Epithelial cell of proximal tubule (primary cell): ENCODE measurements around the gene ATG4D. TPM values are rescaled to one million over a fixed set of nuclear protein-coding genes. Genes with fewer than 3 reads are reported as not detected.
"Not testable (repeated sequence)": the region's sequence is repeated elsewhere in the genome, so short reads cannot be mapped to it uniquely, and the experiment has no call there.

Experiments
- DNase-seq: peaks from one replicate; pipeline ENCODE4 v3.0.0-alpha.2; 2011; ENCODE audit warnings: low read depth
- H3K4me3 ChIP-seq: 2 replicates; pipeline ENCODE4 v1.5.1; 2011; ENCODE audit warnings: low read depth, mild to moderate bottlenecking, low read length
- total RNA-seq: library from RNA; depleted of rRNA; stranded (reverse); fragments of >200 nt; gene quantifications from 2 replicates; pipeline ENCODE4 v1.2.3, GENCODE V29; 2015
- TF ChIP-seq, protein P1 (sequence below): conservative IDR thresholded peaks from 2 replicates; pipeline ENCODE4 v1.5.1; 2012; ENCODE audit warnings: low read depth, mild to moderate bottlenecking, low read length

ATG4D gene
- total RNA-seq, 1 donor from 2014 or later = 31.4 TPM

DNA sequence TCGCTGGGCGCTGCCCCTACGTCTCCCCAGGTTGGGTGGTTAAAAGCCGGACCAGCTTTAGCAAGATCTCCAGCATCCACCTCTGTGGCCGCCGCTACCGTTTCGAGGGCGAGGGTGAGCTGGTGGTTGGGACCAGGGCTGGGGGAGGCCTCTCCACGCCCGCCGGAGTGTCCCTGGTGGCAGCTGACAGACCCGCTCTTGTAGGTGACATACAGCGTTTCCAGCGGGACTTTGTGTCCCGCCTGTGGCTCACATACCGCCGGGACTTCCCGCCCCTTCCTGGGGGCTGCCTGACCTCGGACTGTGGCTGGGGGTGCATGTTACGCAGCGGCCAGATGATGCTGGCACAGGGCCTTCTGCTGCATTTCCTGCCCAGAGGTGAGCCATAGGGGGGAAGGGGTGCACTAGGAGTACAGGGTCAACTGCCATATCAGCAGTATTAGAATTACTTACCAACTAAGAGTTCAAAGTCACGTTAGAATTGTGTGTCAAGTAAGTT is 1.1 kb downstream of the ATG4D start:
- H3K4me3 ChIP-seq = peak overlapping the region; percentile 73
- no peak for DNase-seq
- TF ChIP-seq, protein P1, sequence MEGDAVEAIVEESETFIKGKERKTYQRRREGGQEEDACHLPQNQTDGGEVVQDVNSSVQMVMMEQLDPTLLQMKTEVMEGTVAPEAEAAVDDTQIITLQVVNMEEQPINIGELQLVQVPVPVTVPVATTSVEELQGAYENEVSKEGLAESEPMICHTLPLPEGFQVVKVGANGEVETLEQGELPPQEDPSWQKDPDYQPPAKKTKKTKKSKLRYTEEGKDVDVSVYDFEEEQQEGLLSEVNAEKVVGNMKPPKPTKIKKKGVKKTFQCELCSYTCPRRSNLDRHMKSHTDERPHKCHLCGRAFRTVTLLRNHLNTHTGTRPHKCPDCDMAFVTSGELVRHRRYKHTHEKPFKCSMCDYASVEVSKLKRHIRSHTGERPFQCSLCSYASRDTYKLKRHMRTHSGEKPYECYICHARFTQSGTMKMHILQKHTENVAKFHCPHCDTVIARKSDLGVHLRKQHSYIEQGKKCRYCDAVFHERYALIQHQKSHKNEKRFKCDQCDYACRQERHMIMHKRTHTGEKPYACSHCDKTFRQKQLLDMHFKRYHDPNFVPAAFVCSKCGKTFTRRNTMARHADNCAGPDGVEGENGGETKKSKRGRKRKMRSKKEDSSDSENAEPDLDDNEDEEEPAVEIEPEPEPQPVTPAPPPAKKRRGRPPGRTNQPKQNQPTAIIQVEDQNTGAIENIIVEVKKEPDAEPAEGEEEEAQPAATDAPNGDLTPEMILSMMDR = no peak

DNA sequence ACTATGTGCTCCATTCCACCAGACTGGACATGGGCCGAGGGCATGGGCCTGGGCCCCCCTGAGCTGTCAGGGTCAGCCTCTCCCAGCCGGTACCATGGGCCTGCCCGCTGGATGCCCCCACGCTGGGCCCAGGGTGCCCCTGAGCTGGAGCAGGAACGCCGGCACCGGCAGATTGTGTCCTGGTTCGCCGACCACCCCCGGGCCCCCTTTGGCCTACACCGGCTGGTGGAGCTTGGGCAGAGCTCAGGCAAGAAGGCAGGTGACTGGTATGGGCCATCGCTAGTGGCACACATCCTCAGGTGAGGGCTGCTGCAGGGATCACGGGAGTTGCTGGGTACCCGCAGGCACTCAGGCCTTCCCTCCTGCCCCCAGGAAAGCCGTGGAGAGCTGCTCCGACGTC is 3.1 kb downstream of the ATG4D start:
- H3K4me3 ChIP-seq = no peak overlapping the region
- no peak for DNase-seq
- TF ChIP-seq, protein P1 = no peak

DNA sequence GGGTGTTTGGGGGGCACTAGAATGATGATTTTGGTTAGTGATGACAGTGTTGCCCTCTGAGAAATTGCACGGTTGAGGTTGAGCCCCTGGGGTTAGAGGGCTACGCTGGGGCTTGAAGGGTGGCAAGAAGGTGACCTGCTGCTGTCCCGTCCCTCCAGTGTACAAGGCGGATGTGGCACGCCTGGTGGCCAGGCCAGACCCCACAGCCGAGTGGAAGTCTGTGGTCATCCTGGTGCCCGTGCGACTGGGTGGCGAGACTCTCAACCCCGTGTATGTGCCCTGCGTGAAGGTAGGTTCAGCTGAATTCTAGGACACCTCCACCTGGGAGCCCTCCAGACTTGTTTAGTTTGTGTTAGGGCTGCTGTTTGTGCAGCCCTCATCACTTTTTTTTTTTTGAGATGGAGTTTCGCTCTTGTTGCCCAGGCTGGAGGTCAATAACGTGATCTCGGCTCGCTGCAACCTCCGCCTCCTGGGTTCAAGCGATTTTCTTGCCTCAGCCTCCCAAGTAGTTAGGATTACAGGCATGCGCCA is 5.1 kb downstream of the ATG4D start:
- no peak for DNase-seq
- TF ChIP-seq, protein P1 = no peak
- no peak overlapping the region for H3K4me3 ChIP-seq

DNA sequence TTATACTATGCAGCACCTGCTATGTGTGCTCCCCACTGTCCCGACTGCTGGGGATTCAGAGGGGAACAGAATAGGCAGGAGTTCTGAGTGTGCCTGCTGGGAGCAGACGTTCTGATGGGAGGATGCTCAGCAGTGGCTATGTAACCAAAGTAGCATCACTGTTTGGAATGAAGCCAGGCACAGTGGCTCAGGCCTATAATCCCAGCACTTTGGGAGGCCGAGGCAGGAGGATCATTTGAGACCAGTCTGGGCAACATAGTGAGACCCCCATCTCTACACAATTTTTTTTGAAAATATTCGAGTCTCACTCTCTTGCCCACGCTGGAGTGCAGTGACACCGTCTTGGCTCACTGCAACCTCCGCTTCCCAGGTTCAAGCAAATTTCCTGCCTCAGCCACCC is 6.0 kb downstream of the ATG4D start:
- no peak overlapping the region for H3K4me3 ChIP-seq
- TF ChIP-seq, protein P1 = no peak

DNA sequence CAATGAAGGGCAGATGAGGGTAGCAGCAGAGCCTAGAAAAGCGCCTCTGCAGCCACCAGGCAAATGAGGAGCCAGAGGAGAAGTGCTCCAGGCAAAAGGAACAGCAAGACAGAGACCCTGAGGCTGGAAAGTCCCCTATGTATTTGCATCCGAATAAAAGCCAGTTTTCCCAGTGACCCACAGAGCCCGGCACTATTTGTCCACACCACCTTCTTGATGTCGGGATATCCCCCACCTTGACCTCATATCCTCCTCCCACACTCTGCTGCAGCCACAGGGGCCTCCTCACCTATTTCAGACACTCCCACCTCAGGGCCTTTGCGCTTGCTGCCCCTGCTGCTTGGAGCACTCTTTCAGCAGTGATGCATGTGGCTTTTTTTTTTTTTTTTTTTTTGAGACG is 6.6 kb downstream of the ATG4D start:
- DNase-seq = no peak
- H3K4me3 ChIP-seq = no peak overlapping the region
- TF ChIP-seq, protein P1 = no peak

More for the DNA sequence above, 6.0 kb downstream of the ATG4D start:
- no peak for DNase-seq

DNA sequence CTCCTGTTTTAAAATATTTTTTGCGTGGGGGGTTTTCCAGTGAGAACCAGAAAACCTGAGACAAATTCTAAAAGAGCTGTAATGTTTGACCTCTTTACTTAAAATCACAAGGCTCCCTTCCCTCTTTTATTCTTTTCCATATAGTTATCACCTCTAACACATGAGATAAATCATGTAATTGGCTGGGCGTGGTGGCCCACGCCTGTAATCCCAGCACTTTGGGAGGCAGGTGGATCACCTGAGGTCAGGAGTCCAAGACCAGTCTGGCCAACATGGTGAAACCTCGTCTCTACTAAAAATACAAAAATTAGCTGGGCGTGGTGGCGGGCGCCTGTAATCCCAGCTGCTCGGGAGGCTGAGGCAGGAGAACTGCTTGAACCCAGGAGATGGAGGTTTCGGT is 7.3 kb downstream of the ATG4D start:
- DNase-seq, H3K4me3 ChIP-seq: not testable (repeated sequence)

DNA sequence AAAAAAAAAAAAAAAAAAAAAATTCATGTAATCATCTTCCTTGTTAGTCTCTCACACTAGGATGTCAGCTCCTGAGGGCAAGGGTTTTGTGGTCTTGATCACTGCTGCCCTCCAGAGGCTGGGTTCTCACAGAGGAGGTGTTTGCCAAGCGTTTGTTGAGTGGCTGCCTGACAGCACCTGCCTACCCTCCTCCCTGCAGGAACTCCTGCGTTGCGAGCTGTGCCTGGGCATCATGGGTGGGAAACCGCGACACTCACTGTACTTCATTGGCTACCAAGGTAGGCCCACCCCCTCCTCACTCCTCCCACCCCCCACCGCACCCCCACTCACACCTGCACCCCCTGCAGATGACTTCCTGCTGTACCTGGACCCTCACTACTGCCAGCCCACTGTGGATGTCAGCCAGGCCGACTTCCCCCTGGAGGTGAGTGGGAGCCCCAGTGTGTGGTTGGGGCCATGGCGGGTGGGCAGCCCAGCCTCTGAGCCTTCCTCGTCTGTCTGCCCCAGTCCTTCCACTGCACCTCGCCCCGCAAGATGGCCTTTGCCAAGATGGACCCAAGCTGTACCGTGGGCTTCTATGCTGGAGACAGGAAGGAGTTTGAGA is 8.1 kb downstream of the ATG4D start:
- TF ChIP-seq, protein P1 = peak; percentile 43
- DNase-seq = no peak
- H3K4me3 ChIP-seq = no peak overlapping the region
